ENCODE measurements around the gene UBE2V1. TPM values are rescaled to one million over a fixed set of nuclear protein-coding genes. Genes with fewer than 3 reads are reported as not detected.

Gene UBE2V1
- polyA plus RNA-seq, 1 experiment: 171 TPM

GRCh38 chr20:50152394-50153152, 39.6 kb upstream of the UBE2V1 start:
- TF ChIP-seq CTCF (IDR thresholded peaks at IDR 0.05; ENCODE audit: low read depth, low read length): no peak
- CTCF ChIA-PET: interaction anchor here (0.6 to 1.6 kb wide), 10 partner anchors 13 to 275 kb away, joined by 3 to 7 read pairs (median 3); no protein-coding TSS in a partner anchor
- DNase-seq (ENCODE audit: low read depth, low spot score): no peak
- POLR2A ChIA-PET: interaction anchor here (1.0 to 3.1 kb wide), 5 partner anchors 8 to 37 kb away, joined by 3 to 24 read pairs (median 5); no protein-coding TSS in a partner anchor
- Histone ChIP-seq H3K4me3 (ENCODE audit: low read depth, low read length) (peak overlapping the region; percentile 88), H3K9me3 (ENCODE audit: control insufficient read depth, insufficient read depth, low read length) (no peaks in the 10 kb centered on the region; the same call in 1 of the 2 replicates), H3K27ac (ENCODE audit: low read depth, low read length) (peak overlapping the region; percentile 21), H3K27me3 (ENCODE audit: control insufficient read depth, insufficient read depth, low read length) (no peaks in the 10 kb centered on the region)

- Histone ChIP-seq H3K27me3 (ENCODE audit: control insufficient read depth, insufficient read depth, low read length) (no peaks in the 10 kb centered on the region), H3K27ac (ENCODE audit: low read depth, low read length) (no peak overlapping the region), H3K4me3 (ENCODE audit: low read depth, low read length) (0 out of 2 replicates have a peak overlapping the region, but pooled peaks have one; percentile 7), H3K9me3 (ENCODE audit: control insufficient read depth, insufficient read depth, low read length) (no peaks in the 10 kb centered on the region; the same call in 1 of the 2 replicates)
- ChIA-PET POLR2A (no interaction called here), CTCF (interaction anchor here (0.8 kb wide), 1 partner anchor 18 kb away, joined by 3 read pairs; no protein-coding TSS in a partner anchor)
- DNase-seq (ENCODE audit: low read depth, low spot score): no peak
- TF ChIP-seq CTCF (IDR thresholded peaks at IDR 0.05; ENCODE audit: low read depth, low read length): no peak
Measured at GRCh38 chr20:50151034-50151743, 38.2 kb upstream of the UBE2V1 start.

- ChIA-PET POLR2A (interaction anchor here (0.6 kb wide), 1 partner anchor 165 kb away, joined by 3 read pairs; no protein-coding TSS in a partner anchor), CTCF (no interaction called here)
- no peak overlapping the region for H3K4me3 ChIP-seq (ENCODE audit: low read depth, low read length)
- DNase-seq (ENCODE audit: low read depth, low spot score): no peak
- H3K27me3 ChIP-seq (ENCODE audit: control insufficient read depth, insufficient read depth, low read length): no peaks in the 10 kb centered on the region
- no peaks in the 10 kb centered on the region; the same call in 1 of the 2 replicates for H3K9me3 ChIP-seq (ENCODE audit: control insufficient read depth, insufficient read depth, low read length)
- H3K27ac ChIP-seq (ENCODE audit: low read depth, low read length): peak overlapping the region; percentile 31
- no peak for TF ChIP-seq CTCF (IDR thresholded peaks at IDR 0.05; ENCODE audit: low read depth, low read length)
Measured at GRCh38 chr20:50149481-50150254, 36.7 kb upstream of the UBE2V1 start.

GRCh38 chr20:50146732-50147662, 34.0 kb upstream of the UBE2V1 start:
- ChIA-PET CTCF (interaction anchor here (1.1 to 1.4 kb wide), 4 partner anchors 22 to 76 kb away, joined by 4 to 6 read pairs (median 4); no protein-coding TSS in a partner anchor), POLR2A (interaction anchor here (0.6 to 1.1 kb wide), 2 partner anchors 19 to 942 kb away, joined by 4 to 5 read pairs; no protein-coding TSS in a partner anchor)
- Histone ChIP-seq H3K9me3 (ENCODE audit: control insufficient read depth, insufficient read depth, low read length) (no peaks in the 10 kb centered on the region), H3K27ac (ENCODE audit: low read depth, low read length) (peak overlapping the region; percentile 47), H3K4me3 (ENCODE audit: low read depth, low read length) (no peak overlapping the region), H3K27me3 (ENCODE audit: control insufficient read depth, insufficient read depth, low read length) (no peaks in the 10 kb centered on the region)
- TF ChIP-seq CTCF (IDR thresholded peaks at IDR 0.05; ENCODE audit: low read depth, low read length): no peak
- no peak for DNase-seq (ENCODE audit: low read depth, low spot score)
